Measurements from ENCODE around the gene NDUFB1.
A peak's percentile ranks its signal among the peaks of the same experiment; 100 is the strongest.

The NDUFB1 gene

DNA sequence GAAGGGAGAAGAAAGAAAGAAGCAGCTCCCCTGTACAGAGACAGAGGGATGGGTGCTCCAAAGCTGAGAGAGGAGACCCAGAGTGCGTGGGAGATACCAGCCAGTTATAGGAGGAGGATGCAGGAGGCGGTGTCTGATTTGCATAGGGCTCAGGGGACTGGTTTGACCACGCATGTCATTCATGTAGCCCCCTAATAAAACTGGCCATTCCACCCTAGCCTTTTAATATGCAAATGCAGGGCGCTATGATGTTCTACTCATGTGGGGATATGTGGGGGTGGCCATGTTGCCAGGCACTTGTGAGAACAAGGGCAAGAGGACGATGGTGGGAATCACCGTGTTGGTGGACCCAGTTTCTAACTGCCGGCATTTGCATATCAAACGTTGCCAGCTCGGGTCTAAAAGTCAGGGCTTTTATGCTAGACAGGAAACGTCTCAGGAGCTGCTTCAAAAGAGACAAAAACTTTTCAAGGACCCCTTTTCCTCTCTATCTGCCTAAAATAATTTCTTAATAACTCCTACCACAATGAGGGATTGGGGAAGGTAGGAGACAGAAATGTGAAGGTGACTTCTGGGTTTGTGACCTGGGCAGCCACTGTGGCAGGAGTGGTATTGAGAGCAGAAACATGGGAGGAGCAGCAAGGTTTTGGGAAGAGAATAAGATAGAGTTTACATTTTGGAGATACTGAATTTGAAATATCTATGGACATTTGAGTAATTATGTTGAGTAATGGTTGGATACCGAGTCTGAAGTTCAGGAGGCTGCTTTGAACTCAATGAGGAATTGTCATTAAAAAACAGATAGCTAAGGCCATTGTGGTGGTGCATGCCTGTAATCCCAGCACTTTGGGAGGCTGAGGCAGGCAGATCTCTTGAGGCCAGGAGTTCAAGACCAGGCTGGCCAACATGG, 12.9 kb downstream of the NDUFB1 start:
- H3K36me3 Mint-ChIP-seq (ENCODE audit: low read depth) = no peaks in the 10 kb centered on the region
- H3K27ac Mint-ChIP-seq = peak overlapping the region; percentile 66
- H3K9me3 Mint-ChIP-seq = no peaks in the 10 kb centered on the region
- no peaks in the 10 kb centered on the region for H3K27me3 Mint-ChIP-seq
- H3K4me3 Mint-ChIP-seq = peak overlapping the region; percentile 51
- H3K4me1 Mint-ChIP-seq (ENCODE audit: low read depth) = peaks cover 45% of the 10 kb centered on the region

DNA sequence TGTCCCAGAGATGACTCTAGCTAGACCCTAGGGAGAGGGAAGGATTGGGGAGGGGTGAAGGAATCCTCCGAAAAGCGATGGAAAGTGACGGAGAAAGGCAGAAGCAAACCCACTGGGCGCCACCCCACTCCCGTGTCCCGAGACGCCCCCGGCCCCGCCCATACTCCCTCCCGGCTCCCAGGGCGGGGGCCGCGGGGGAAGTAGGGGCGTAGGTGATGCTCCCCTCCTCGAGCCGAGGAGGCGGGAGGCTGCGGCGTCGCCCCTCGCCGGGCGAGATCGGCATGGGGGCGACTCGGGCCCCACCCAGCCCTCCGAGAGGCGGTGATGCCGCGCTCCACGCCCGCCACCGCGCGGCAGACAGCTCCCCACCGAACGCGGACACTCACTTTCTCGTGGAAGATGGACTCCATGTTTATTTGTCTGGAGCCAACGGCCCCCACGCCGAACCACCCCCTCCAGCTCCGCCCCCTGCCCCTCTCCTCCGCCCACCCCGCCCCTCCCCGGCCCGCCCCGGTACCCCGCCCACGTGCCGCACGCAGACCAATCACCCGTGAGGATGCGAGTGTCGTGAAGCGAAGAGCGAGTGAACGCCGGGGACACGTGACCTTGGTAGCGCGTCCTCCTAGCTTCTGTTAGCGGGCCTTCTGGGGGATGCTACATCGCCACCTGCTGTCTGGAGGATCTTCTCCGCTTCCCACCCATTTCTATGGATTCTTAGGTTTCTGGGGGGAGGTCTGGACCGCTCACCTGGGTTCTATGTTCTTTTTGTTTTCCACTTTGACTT, 15.2 kb downstream of the NDUFB1 start, which contains the start of gene ATXN3:
ATXN3 (minus strand) TSS at position 440 of the 784 bp plus-strand sequence; CDS start at position 410, 30 bp downstream.
- Mint-ChIP-seq H3K27ac (peak within 1 kb of the TSS; percentile 89), H3K9me3 (no peaks in the 10 kb centered on the region), H3K36me3 (ENCODE audit: low read depth) (no peaks in the 10 kb centered on the region), H3K27me3 (no peaks in the 10 kb centered on the region), H3K4me1 (ENCODE audit: low read depth) (peaks cover 57% of the 10 kb centered on the region), H3K4me3 (peak within 1 kb of the TSS; percentile 98)

- H3K4me1 Mint-ChIP-seq (ENCODE audit: low read depth) = peaks cover 57% of the 10 kb centered on the region
- no peaks in the 10 kb centered on the region for H3K27me3 Mint-ChIP-seq
- peak overlapping the region; percentile 89 for H3K27ac Mint-ChIP-seq
- no peaks in the 10 kb centered on the region for H3K9me3 Mint-ChIP-seq
- H3K36me3 Mint-ChIP-seq (ENCODE audit: low read depth) = no peaks in the 10 kb centered on the region
- H3K4me3 Mint-ChIP-seq = peak overlapping the region; percentile 98
Measured at GRCh38 chr14:92105893-92106142, 15.7 kb downstream of the NDUFB1 start.

DNA sequence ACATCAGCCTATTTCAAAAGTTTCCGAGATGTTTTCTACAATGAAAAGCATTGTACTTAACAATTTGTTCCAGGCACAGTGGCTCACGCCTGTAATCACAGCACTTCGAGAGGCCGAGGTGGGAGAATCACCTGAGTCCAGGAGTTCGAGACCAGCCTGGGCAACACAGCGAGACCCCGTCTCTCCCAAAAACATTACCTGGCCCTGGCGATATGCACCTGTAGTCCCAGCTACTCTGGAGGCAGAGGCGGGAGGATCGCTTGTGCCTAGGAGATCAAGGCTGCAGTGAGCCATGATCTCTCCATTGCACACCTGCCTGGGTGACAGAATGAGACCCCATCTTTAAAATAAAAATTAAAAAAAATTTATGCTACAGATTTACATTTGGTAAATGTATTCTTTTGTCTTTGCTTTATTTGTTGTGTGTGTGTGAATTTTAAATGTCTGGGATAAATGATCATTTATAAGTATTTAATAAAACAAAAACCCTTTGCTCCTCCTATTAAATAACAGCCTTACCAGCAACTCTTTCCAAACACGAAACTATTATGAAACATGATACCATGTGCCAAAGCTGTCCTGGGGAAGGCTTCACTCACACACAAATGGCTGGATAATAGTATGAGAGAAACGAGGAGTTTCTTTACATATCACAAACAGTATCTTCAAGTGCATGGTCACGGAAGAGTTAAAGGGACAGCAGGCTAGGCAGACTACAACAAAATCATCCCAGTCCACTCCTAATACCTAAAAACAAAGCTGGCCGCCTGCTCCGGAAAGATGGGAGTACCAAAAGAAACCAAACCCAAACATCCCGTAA, 16.2 kb downstream of the NDUFB1 start:
- peak overlapping the region; percentile 89 for H3K27ac Mint-ChIP-seq
- H3K27me3 Mint-ChIP-seq = no peaks in the 10 kb centered on the region
- H3K36me3 Mint-ChIP-seq (ENCODE audit: low read depth) = no peaks in the 10 kb centered on the region
- H3K4me3 Mint-ChIP-seq = peak overlapping the region; percentile 98
- peaks cover 57% of the 10 kb centered on the region for H3K4me1 Mint-ChIP-seq (ENCODE audit: low read depth)
- H3K9me3 Mint-ChIP-seq = no peaks in the 10 kb centered on the region

DNA sequence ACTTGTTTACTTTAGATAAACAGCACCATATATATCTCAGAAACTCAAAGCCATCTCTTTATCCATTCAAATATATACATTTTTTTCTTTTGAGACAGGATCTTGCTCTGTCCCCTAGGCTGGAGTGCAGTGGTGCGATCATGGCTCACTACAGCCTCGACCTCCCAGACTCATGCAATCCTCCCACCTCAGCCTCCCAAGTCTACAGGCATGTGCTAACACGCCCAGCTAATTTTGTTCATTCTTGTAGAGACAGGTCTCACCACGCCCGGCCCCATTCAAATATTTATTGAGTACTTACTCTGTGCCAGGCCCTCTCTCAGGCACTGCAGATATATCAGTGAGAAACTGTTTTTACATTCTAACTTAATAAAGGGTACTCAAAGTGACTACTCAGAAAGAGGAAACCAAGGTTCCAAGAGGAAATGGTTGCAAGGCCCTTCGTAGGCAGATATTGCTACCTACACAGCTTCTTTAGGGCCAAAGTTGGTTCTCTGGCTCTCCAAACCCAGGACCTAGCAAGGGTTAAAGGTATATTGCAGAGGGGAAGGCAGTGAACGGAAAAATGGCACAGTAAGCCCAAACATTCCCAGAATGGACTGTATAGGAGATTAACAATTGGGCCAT, 18.0 kb downstream of the NDUFB1 start:
- Mint-ChIP-seq H3K4me3 (no peak overlapping the region), H3K36me3 (ENCODE audit: low read depth) (no peaks in the 10 kb centered on the region), H3K9me3 (no peaks in the 10 kb centered on the region), H3K27ac (no peak overlapping the region), H3K4me1 (ENCODE audit: low read depth) (peaks cover 53% of the 10 kb centered on the region), H3K27me3 (no peaks in the 10 kb centered on the region)

DNA sequence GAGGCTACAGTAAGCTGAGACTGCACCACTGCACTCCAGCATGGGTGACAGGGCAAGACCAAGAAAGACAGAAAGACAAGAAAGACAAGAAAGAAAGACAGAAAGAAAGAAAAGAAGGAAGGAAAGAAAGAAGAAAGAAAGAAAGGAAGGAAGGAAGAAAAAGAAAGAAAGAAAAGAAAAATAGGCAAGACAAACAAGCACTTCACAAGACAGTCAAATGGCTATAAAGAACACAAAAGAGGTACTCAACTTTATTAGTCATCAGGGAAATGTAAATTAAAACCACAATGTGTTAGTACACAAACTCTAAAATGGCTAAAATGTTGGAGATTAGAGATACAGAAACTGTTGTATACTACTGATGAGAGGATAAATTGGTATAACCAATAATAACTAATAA, 21.7 kb downstream of the NDUFB1 start:
- H3K4me1 Mint-ChIP-seq (ENCODE audit: low read depth) = peaks cover 28% of the 10 kb centered on the region
- H3K27ac Mint-ChIP-seq = no peak overlapping the region
- no peaks in the 10 kb centered on the region for H3K27me3 Mint-ChIP-seq
- no peaks in the 10 kb centered on the region for H3K9me3 Mint-ChIP-seq
- peaks cover 7% of the 10 kb centered on the region for H3K36me3 Mint-ChIP-seq (ENCODE audit: low read depth)
- no peak overlapping the region for H3K4me3 Mint-ChIP-seq

GRCh38 chr14:92093320-92093719, 28.2 kb downstream of the NDUFB1 start:
- Mint-ChIP-seq H3K36me3 (ENCODE audit: low read depth) (peaks cover 29% of the 10 kb centered on the region), H3K4me1 (ENCODE audit: low read depth) (no peaks in the 10 kb centered on the region), H3K9me3 (no peaks in the 10 kb centered on the region), H3K27ac (no peak overlapping the region), H3K4me3 (no peak overlapping the region), H3K27me3 (no peaks in the 10 kb centered on the region)

DNA sequence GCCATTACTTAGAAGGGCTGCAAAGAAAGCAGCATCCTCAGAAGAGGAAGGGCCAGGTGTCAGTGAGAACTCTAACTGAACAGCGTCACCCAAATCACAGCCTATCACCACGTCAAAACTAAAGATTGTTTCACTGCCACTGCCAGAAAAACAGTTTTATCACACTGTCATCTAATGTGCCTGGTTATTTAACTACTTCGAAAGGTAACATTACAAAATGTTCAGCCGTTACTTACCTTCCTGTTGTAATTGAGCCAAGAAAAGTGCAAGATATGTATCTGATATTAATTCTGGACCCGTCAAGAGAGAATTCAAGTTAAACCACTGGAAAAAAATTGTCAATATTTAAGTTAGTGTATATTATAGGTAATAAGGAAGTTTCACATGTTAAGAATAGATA, 33.0 kb downstream of the NDUFB1 start:
- Mint-ChIP-seq H3K36me3 (ENCODE audit: low read depth) (peaks cover 37% of the 10 kb centered on the region), H3K27ac (peak overlapping the region; percentile 10), H3K9me3 (no peaks in the 10 kb centered on the region), H3K4me1 (ENCODE audit: low read depth) (no peaks in the 10 kb centered on the region), H3K27me3 (no peaks in the 10 kb centered on the region), H3K4me3 (no peak overlapping the region)

GRCh38 chr14:92074555-92074954, 47.0 kb downstream of the NDUFB1 start:
- Mint-ChIP-seq H3K27me3 (no peaks in the 10 kb centered on the region), H3K4me3 (no peak overlapping the region), H3K36me3 (ENCODE audit: low read depth) (peaks cover 28% of the 10 kb centered on the region), H3K9me3 (no peaks in the 10 kb centered on the region), H3K27ac (no peak overlapping the region), H3K4me1 (ENCODE audit: low read depth) (no peaks in the 10 kb centered on the region)

All from stimulated activated naive CD8-positive, alpha-beta T cell treated with anti-CD3 and anti-CD28 coated beads, Interleukin-15, Interleukin-2, amounts not matched to agents 100 ng/mL and 50 ng/mL, for 24 hours (primary cell).